HG03135 (cell line): ENCODE measurements around the gene TAS1R1.
A peak's percentile ranks its signal among the peaks of the same experiment; 100 is the strongest.

Experiments
- ATAC-seq: cut with Tn5 transposase; IDR thresholded peaks from one replicate; pipeline ENCODE4 v1.9.1; 2021; ENCODE audit warnings: mild to moderate bottlenecking, moderate library complexity; ENCODE audit not compliant: unreplicated experiment

The TAS1R1 gene

DNA sequence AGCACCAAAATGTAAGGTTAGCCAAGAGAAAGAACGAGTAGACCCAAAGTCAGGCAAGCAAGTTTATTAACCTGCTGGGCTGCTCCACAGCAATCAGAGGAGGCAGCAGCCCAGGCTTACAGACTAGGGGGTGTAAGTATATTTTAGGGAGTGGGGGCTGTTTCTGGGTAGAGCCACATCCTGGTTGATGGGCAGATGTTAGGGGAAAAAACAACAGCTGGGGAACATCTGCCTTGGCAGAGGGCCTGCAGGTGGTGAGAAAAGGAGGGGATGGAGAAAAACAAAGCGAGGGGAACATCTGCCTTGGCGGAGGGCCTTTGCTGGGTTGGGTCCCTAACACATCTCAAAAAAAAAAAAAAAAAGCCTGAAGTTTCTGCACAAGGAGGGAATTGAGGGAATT lies 15.0 kb downstream of the TAS1R1 start:
- ATAC-seq = no peak

DNA sequence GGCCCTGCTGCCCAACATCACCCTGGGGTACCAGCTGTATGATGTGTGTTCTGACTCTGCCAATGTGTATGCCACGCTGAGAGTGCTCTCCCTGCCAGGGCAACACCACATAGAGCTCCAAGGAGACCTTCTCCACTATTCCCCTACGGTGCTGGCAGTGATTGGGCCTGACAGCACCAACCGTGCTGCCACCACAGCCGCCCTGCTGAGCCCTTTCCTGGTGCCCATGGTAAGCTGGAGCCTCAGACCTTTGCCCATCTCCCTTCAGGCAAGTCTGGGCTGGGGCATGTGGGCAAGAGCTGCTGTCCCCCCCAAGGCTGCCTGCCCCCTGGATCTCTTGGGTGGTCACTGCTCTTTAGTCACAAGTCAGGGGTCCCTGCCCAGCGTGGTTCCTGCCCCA lies 15.9 kb downstream of the TAS1R1 start:
- no peak for ATAC-seq

DNA sequence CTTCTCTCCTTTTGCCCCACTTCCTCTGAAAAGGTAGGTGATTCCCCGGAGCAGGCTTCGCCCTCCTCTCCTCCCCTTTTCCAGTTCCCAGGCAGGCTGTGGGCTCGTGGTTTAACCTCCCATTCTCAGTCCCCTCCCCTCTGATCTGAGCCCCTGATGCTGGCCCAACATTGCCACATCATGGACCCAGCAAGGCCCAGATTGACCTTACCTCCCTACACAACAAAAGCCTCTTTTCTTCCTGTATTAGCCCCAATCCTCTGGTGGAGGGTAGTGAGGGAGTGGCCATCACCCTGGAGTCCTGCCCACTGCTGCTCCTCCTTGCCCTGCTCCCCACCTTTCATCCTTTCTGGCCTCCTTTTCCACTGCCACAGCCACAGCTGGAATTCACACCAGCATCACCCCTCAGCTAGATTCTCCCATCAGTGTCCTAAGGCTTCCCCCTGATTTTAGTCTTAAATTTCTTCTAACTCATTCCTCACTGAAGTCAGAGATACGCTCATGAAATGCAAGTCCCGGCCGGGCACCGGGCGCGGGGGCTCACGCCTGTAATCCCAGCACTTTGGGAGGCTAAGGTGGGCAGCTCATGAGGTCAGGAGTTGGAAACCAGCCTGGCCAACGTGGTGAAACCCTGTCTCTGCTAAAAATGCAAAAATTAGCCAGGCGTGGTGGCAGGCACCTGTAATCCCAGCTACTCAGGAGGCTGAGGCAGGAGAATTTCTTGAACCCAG lies 17.7 kb downstream of the TAS1R1 start:
- ATAC-seq = no peak

DNA sequence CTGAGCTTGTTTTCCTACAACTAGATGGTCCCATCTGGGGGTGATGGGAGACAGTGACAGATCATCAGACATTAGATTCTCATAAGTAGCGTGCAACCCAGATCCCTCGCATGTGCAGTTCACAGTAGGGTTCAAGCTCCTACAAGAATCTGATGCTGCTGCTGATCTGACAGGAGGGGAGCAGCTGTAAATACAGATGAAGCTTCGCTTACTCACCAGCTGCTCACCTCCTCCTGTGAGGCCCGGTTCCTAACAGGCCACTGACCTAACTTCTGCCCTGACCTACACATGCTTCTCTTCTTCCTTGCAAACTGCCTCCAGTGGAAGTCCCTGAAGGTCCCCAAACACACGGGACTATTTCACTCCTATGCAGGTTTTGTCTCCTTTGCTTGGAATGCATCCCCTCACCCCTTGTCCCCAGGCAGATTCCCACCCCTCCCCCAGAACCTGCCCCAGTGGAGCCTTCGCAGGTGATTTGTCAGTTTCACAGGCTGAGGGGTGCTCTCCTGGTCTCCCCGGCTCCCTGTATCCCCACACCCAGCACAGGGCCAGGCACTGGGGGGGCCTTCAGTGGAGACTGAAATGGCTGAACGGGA lies 19.0 kb downstream of the TAS1R1 start:
- ATAC-seq = no peak

DNA sequence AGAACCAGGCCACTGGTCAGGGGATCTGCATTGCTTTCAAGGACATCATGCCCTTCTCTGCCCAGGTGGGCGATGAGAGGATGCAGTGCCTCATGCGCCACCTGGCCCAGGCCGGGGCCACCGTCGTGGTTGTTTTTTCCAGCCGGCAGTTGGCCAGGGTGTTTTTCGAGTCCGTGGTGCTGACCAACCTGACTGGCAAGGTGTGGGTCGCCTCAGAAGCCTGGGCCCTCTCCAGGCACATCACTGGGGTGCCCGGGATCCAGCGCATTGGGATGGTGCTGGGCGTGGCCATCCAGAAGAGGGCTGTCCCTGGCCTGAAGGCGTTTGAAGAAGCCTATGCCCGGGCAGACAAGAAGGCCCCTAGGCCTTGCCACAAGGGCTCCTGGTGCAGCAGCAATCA lies 19.7 kb downstream of the TAS1R1 start:
- no peak for ATAC-seq

DNA sequence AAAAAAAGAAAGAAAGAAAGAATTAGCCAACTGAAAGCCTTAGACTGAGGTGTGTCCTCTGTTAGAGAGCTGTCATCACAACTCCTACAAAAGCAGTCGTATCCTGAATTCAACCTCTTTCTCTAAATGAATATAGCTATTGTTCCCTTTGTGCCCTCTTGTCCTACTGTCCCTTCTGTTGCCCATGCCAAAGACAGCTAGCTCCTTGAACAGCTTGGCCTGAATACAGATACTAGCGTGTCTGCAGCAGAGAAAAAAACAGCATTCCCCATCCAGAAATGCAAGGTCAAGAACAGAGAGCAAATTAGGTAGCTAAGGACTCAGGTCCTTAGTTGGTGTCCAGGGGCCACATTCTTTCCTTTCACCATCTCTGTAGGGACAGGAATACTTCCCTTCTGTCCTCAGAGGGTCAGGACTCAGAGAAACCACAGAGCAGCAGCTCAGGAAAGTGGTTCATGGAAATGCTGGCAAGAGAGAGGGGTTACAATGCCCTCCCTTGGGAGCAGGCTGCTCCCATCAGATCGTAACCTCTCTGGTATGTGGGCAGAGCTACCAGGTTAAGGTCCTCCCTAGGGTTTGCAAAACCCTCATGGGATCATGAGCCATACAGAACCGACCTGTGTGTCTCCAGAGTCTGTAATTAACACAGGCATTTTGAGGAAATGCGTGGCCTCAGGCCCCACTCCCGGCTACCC lies 22.9 kb downstream of the TAS1R1 start:
- no peak for ATAC-seq

DNA sequence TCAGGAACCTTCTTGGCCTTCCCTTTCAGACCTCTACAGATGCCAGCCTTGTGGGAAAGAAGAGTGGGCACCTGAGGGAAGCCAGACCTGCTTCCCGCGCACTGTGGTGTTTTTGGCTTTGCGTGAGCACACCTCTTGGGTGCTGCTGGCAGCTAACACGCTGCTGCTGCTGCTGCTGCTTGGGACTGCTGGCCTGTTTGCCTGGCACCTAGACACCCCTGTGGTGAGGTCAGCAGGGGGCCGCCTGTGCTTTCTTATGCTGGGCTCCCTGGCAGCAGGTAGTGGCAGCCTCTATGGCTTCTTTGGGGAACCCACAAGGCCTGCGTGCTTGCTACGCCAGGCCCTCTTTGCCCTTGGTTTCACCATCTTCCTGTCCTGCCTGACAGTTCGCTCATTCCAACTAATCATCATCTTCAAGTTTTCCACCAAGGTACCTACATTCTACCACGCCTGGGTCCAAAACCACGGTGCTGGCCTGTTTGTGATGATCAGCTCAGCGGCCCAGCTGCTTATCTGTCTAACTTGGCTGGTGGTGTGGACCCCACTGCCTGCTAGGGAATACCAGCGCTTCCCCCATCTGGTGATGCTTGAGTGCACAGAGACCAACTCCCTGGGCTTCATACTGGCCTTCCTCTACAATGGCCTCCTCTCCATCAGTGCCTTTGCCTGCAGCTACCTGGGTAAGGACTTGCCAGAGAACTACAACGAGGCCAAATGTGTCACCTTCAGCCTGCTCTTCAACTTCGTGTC lies 23.7 kb downstream of the TAS1R1 start:
- no peak for ATAC-seq

DNA sequence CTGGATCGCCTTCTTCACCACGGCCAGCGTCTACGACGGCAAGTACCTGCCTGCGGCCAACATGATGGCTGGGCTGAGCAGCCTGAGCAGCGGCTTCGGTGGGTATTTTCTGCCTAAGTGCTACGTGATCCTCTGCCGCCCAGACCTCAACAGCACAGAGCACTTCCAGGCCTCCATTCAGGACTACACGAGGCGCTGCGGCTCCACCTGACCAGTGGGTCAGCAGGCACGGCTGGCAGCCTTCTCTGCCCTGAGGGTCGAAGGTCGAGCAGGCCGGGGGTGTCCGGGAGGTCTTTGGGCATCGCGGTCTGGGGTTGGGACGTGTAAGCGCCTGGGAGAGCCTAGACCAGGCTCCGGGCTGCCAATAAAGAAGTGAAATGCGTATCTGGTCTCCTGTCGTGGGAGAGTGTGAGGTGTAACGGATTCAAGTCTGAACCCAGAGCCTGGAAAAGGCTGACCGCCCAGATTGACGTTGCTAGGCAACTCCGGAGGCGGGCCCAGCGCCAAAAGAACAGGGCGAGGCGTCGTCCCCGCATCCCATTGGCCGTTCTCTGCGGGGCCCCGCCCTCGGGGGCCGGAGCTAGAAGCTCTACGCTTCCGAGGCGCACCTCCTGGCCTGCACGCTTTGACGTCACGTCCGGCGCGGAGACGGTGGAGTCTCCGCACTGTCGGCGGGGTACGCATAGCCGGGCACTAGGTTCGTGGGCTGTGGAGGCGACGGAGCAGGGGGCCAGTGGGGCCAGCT lies 24.4 kb downstream of the TAS1R1 start, which contains the start of gene ZBTB48:
ZBTB48 (plus strand) TSS at position 621 of the 745 bp plus-strand sequence. CDS start 616 bp downstream, outside the sequence.
- peak; percentile 94 for ATAC-seq

DNA sequence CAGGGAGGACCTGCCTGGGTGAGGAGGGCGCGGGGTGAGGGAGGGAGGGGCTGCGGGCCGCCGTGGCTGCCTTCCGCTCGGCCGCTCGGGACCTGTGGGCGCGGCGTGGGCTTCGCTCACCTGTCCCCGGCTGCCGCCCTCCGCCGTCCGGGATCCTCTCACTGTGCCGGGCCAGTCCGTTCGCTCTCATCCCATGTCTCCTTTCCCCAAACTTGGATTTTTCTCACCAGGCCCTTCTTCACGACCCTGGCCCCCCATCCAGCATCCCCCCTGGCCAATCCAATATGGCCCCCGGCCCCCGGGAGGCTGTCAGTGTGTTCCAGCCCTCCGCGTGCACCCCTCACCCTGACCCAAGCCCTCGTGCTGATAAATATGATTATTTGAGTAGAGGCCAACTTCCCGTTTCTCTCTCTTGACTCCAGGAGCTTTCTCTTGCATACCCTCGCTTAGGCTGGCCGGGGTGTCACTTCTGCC lies 25.0 kb downstream of the TAS1R1 start:
- peak; percentile 34 for ATAC-seq

DNA sequence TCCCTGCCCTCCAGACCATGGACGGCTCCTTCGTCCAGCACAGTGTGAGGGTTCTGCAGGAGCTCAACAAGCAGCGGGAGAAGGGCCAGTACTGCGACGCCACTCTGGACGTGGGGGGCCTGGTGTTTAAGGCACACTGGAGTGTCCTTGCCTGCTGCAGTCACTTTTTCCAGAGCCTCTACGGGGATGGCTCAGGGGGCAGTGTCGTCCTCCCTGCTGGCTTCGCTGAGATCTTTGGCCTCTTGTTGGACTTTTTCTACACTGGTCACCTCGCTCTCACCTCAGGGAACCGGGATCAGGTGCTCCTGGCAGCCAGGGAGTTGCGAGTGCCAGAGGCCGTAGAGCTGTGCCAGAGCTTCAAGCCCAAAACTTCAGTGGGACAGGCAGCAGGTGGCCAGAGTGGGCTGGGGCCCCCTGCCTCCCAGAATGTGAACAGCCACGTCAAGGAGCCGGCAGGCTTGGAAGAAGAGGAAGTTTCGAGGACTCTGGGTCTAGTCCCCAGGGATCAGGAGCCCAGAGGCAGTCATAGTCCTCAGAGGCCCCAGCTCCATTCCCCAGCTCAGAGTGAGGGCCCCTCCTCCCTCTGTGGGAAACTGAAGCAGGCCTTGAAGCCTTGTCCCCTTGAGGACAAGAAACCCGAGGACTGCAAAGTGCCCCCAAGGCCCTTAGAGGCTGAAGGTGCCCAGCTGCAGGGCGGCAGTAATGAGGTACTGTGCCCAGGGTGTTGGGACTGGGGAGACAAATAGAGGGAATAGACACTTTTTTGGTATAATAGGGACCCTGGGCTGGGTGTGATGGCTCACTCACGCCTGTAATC lies 25.7 kb downstream of the TAS1R1 start:
- no peak for ATAC-seq

DNA sequence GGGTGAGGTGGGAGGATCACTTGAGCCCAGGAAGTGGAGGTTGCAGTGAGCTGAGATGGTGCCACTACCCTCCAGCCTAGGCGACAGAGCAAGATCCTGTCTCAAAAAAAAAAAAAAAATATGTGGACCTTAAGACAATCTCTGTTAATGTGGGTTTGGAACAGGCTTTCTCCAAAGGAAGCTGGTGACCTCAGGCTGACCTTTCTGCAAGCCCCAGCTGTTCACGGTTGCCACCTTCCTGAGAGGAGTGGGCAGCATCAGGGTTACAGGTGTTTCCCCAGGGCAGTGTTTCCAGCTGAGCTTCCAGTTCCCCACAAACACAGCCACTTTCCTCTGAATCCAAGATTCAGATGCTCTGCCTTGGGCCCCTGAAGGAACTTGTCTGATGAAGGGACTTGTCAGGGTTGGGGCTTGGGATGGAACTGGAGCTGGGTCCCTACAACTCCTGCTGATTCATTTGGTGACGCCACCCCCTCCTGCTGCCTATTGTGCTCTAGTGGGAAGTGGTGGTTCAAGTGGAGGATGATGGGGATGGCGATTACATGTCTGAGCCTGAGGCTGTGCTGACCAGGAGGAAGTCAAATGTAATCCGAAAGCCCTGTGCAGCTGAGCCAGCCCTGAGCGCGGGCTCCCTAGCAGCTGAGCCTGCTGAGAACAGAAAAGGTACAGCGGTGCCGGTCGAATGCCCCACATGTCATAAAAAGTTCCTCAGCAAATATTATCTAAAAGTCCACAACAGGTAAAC lies 26.6 kb downstream of the TAS1R1 start:
- no peak for ATAC-seq

DNA sequence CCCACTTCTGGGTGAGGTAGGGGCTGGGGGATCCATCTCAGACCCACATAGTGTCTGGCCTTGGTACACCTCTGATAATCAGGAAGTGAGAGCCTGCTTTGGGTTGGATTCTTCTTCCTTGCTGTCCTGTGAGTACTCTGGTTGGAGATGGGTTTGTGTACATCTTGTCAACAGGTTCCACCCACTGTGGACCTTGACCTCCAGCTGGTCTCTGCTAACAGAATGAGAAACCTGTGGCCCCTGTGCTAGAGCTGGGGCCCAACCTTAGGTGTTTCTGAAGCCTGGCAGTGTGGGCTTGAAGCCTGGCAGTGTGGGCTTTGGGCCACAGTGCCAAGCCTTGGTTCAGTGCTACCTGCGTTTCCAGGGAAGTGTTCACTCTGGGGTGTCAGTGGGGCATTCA lies 27.3 kb downstream of the TAS1R1 start:
- no peak for ATAC-seq

DNA sequence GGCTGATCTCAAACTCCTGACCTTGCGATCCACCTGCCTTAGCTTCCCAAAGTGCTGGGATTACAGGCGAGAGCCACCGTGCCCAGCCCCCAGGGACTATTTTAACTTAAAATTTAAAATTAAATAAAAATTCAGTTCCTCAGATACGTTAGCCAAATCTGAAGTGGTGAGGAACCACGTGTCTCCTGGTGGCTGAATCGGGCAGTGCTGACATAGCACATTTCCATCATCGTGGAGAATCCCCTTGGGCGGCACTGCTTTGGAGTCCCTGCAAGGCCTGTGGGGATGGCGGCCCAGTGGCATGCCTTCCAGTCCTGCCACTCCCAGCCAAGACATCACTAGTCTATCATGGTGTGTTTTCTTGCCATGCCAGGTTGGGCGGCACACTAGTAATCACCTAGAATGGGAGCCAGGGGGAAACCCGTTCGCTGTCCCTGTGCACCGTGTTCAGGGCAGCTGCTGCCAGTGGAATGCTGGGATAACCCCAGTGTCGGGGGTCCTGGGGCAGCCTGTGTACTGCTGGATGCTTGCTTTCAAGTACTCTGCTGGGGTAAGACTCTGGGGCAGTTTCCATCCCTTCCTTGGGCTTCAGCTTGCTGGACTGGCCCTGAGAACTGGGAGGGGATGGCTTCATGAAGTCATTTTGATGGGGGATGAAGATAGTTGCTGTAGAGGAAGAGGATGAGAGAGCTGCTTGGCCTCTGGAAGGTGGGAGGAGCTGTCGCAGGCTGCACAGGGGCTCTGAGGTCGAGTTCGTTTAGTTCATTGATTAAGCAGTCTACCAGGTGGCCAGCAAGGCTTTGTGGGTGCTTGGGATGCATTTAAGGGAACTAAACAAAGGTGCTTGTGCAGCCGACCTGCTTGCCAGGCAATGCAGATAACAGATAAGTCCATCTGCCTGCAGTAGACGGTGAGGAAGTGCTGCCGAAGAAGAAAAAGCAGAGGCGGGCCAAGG lies 29.3 kb downstream of the TAS1R1 start:
- no peak for ATAC-seq

DNA sequence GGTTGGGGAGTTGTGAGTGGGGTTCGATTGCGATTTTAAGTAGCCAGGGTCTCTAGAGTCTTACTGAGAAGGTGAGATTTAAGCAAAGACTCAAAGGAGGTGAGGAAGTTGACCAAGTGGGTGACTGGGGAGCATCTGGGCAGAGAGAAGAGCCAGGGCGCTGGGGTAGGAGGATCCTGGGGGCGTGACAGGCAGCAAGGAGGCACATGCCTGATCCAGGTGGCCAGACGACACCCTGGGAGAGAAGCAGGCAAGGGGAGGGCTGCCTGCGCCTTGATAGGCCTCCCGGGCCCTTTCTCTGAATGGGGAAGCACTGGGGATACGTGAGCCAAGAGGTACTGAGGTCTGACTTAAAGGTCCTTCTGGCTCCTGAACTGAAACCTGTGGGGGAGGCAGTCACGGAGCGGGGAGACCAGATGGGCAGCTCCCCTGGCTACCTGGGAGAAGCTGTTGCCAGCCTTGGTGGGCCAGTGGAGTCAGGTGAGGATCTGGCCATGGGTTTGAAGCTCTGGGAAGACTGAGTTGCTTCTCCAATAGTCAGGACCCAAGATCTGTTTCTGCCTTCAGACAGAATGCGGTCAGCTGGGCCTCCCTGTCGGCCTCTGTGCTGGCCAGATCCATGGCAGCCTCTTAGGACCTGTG lies 30.1 kb downstream of the TAS1R1 start:
- no peak for ATAC-seq

DNA sequence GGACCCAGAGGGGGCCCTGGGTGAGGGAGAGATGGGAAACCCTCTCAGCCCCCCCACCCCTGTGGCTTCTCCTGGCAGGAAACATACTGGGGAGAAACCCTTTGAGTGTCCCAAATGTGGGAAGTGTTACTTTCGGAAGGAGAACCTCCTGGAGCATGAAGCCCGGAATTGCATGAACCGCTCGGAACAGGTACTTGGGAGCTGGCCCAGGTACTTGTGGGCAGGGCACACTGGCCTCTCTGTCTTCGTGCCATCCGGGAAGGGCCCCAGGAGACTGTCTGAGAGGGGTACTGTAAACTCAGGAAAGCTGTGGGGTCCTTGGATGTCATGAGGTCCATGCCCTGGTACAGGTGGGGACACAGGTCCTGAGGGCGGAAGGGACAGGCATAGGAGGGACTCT lies 30.7 kb downstream of the TAS1R1 start:
- no peak for ATAC-seq

DNA sequence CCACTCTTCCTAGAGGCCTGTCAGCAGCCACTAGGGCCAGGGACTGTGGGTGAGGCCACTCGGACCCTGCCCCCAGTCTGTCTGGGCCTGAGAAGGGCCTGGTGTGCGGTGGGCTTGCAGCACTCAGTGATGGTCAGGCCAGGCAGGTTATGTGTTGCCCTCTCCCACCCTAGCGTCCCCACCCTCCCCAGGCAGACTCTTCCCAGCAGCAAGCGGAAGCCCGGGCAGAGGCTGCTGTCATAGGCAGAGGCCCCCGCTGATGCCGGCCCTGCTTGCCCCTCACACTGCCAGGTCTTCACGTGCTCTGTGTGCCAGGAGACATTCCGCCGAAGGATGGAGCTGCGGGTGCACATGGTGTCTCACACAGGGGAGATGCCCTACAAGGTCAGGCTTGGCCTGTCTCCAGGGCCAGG lies 31.3 kb downstream of the TAS1R1 start:
- ATAC-seq = no peak

DNA sequence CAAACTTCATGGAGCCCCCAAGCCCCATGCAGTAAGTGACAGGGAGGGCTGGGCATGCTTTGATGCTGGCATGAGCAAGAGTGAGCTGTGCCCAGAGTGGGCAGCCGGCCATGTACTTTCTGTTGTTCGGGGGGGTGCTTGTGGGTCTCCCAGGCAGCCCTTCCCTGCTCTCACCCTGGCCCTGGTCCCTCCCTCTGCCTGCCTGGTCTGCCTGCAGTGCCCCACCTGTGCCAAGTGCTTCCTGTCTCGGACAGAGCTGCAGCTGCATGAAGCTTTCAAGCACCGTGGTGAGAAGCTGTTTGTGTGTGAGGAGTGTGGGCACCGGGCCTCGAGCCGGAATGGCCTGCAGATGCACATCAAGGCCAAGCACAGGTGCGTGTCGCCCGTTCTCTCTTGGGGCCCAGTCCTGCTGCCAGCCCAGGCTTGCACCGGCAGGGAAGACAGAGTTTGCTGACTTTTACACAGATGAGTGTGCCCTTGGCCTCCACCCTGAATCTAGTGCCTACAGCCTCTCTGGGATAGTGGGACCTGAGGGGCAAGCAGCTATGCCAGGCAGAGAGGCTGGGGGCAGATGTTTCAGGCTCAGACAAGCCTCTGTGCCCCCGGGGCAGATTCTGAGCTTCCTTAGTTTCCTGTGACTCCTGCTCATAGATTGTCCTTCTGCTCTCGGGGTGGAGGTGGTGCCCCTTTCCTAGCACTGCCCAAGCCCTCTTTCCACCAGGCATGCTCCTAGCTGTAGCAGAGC lies 32.3 kb downstream of the TAS1R1 start:
- ATAC-seq = no peak
